GM23248 (cell line): ENCODE measurements around the gene SEMA3C. TPM values are rescaled to one million over a fixed set of nuclear protein-coding genes. Genes with fewer than 3 reads are reported as not detected.

ENCODE experiments used
- DNase-seq: peaks from one replicate; pipeline ENCODE4 v3.0.0-alpha.2; 2015
- H2AFZ ChIP-seq: fragments of 200-600 bp; sonication (generic); 2 replicates; pipeline ENCODE4 v1.6.1; 2016; ENCODE audit warnings: antibody characterized with exemption
- H3F3A ChIP-seq: fragments of 200-600 bp; sonication (generic); 2 replicates; pipeline ENCODE4 v1.6.1; 2016; ENCODE audit warnings: mild to moderate bottlenecking, antibody characterized with exemption, mixed run types; ENCODE audit not compliant: insufficient read depth
- H3K27ac ChIP-seq: fragments of 200-600 bp; sonication (generic); 2 replicates; pipeline ENCODE4 v1.5.1; 2016; ENCODE audit warnings: mild to moderate bottlenecking
- H3K27me3 ChIP-seq: fragments of 200-600 bp; sonication (generic); replicated peaks from 2 replicates; pipeline ENCODE4 v1.6.1; 2016; ENCODE audit warnings: mild to moderate bottlenecking; ENCODE audit not compliant: insufficient read depth
- H3K36me3 ChIP-seq: fragments of 200-600 bp; sonication (generic); 2 replicates; pipeline ENCODE4 v1.6.1; 2016; ENCODE audit warnings: low read depth, mild to moderate bottlenecking
- H3K4me1 ChIP-seq: fragments of 200-600 bp; sonication (generic); 2 replicates; pipeline ENCODE4 v1.6.1; 2016; ENCODE audit warnings: mild to moderate bottlenecking; ENCODE audit not compliant: insufficient read depth
- H3K4me2 ChIP-seq: fragments of 200-600 bp; sonication (generic); one replicate; pipeline ENCODE4 v1.6.1; 2016; ENCODE audit warnings: mild to moderate bottlenecking; ENCODE audit not compliant: unreplicated experiment
- H3K4me3 ChIP-seq: fragments of 200-600 bp; sonication (generic); 2 replicates; pipeline ENCODE4 v1.5.1; 2016; ENCODE audit warnings: mild to moderate bottlenecking
- H3K79me2 ChIP-seq: fragments of 200-600 bp; sonication (generic); 2 replicates; pipeline ENCODE4 v1.6.1; 2016; ENCODE audit warnings: mild to moderate bottlenecking; ENCODE audit not compliant: insufficient read depth
- H3K9ac ChIP-seq: fragments of 200-600 bp; sonication (generic); 2 replicates; pipeline ENCODE4 v1.6.1; 2016; ENCODE audit warnings: mild to moderate bottlenecking
- H3K9me2 ChIP-seq: fragments of 200-600 bp; sonication (generic); 2 replicates; pipeline ENCODE4 v1.6.1; 2016; ENCODE audit warnings: mixed run types, mild to moderate bottlenecking, moderate library complexity; ENCODE audit not compliant: insufficient read depth
- H3K9me3 ChIP-seq: fragments of 200-600 bp; sonication (generic); one replicate; pipeline ENCODE4 v1.6.1; 2017; ENCODE audit warnings: low read depth
- H4K20me1 ChIP-seq: fragments of 200-600 bp; sonication (generic); 2 replicates; pipeline ENCODE4 v1.6.0; 2016; ENCODE audit not compliant: insufficient read depth
- EZH2 ChIP-seq: fragments of 200-600 bp; sonication (generic); IDR thresholded peaks from 2 replicates; pipeline ENCODE4 v1.6.1; 2018; ENCODE audit warnings: antibody characterized with exemption, mild to moderate bottlenecking; ENCODE audit not compliant: insufficient read depth, poor library complexity, severe bottlenecking
- EZH2phosphoT487 ChIP-seq: fragments of 200-600 bp; sonication (generic); IDR thresholded peaks from 2 replicates; pipeline ENCODE4 v1.6.1; 2018; ENCODE audit warnings: antibody characterized with exemption, moderate library complexity, mild to moderate bottlenecking, low read depth; ENCODE audit not compliant: insufficient read depth
- WGBS, 2 experiments: methylation state at CpG; one replicate each; pipeline ENCODE4 v1.1.6; 2015 to 2017; ENCODE audit warnings: low lambda C conversion rate in 2 of 2, low coverage in 1 of 2; ENCODE audit errors: missing lambda C conversion rate in 2 of 2; 5-methylcytosine and 5-hydroxymethylcytosine counted together
- in situ Hi-C: fragments of 300-500 bp; cut with MboI; formaldehyde crosslinking; loops from 2 replicates; pipeline ENCODE4 v1.15.0; 2020
- polyA plus RNA-seq: library from polyadenylated mRNA; unstranded; fragments of >200 nt; fragmentation: Nextera tagmentation; extraction: Ambion mirVana; gene quantifications from 2 replicates; pipeline ENCODE4 v1.2.1, GENCODE V29; 2016
- total RNA-seq: library from RNA; depleted of rRNA; stranded (reverse); fragments of >200 nt; shearing (Covaris generic); gene quantifications from 2 replicates; pipeline ENCODE4 v1.2.3, GENCODE V29; 2014

The SEMA3C gene
- total and polyA plus RNA-seq, 2 experiments from 2014 or later: 316 to 612 TPM

DNA sequence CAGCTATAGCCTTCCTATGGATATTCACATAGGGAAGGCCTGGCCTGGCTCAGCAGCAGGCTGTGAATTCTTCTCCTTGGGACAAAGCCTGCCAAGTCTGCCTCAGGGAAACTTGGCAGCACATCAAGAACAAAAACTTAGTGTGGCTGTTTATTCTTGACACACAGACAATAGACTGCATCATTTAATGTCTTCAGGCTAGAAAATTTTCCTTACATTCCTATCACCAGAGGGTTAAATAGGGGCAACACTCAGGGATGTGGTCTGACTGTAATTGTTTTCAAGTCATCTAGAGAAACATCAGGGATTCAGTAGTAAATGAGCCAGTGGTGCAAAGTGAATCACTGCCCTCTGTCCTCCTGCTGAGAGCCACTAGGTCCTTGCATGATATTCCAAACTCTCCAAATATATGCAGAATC, 137.3 kb downstream of the SEMA3C start:
- Histone ChIP-seq H3K9me3 (no peaks in the 10 kb centered on the region), H3K9ac (peak overlapping the region; percentile 20; the same call in 1 of the 2 replicates), H3K79me2 (peaks cover 47% of the 10 kb centered on the region), H4K20me1 (no peaks in the 10 kb centered on the region), H3K9me2 (no peaks in the 10 kb centered on the region), H3K4me3 (no peak overlapping the region), H3K4me1 (peaks cover 72% of the 10 kb centered on the region), H3K36me3 (peaks cover 56% of the 10 kb centered on the region), H3K27me3 (no peaks in the 10 kb centered on the region), H3K4me2 (peak overlapping the region; percentile 31), H3K27ac (peak overlapping the region; percentile 63), H2AFZ (no peak overlapping the region), H3F3A (peaks cover 76% of the 10 kb centered on the region)
- TF ChIP-seq EZH2phosphoT487 (no peak), EZH2 (no peak)
- in situ Hi-C loops: no loop called here
- DNase-seq: peak; percentile 81

DNA sequence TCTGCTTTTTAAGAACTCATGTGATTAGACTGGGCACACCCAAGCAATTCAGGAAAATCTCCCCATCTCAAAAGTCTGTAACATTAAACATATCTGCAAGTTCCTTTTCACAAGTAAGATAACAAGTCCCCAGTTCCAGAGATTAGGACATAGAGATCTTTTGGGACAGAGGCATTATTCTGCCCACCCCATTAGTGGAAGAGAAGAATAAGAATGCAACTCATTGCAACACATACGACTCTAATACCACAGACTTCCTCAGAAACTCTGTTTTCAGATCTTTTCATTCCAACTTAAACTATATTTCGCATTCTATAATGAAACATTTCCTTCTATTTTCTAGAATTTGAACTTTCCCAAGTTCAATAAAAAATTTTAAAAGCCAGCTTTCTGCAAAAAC, 137.7 kb downstream of the SEMA3C start:
- Histone ChIP-seq H3K9me2 (no peaks in the 10 kb centered on the region), H3K4me2 (peak overlapping the region; percentile 29), H3K9ac (peak overlapping the region; percentile 20; the same call in 1 of the 2 replicates), H3K4me3 (no peak overlapping the region), H3K4me1 (peaks cover 67% of the 10 kb centered on the region), H3F3A (peaks cover 72% of the 10 kb centered on the region), H2AFZ (no peak overlapping the region), H3K36me3 (peaks cover 56% of the 10 kb centered on the region), H3K9me3 (no peaks in the 10 kb centered on the region), H3K27me3 (no peaks in the 10 kb centered on the region), H3K79me2 (peaks cover 51% of the 10 kb centered on the region), H3K27ac (peak overlapping the region; percentile 63), H4K20me1 (no peaks in the 10 kb centered on the region)
- peak; percentile 30 for DNase-seq
- in situ Hi-C loops: no loop called here
- WGBS, 2 experiments: 63 to 65% methylated on average over 2 of the region's 2 CpGs
- TF ChIP-seq EZH2phosphoT487 (no peak), EZH2 (no peak)

DNA sequence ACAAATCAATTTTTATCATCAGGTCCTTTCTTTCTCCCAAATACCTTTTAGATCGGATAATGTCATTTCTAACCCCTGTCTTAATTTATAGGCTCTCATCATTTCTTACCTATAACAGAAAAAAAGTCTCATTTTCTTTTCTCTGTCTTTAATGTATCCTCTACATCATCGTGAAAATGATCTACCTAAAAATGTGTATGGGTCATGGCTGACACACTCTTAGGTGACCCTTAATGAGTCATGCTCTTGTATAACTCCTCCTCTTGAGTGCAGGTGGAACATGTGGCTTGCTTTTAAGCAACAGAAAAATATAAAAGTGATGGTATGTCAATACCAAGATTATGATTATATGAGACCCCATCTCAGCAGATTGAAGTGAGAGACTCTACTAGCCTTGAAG, 139.4 kb downstream of the SEMA3C start:
- no peaks in the 10 kb centered on the region for H3K9me3 ChIP-seq
- no peak for TF ChIP-seq EZH2
- TF ChIP-seq EZH2phosphoT487: no peak

DNA sequence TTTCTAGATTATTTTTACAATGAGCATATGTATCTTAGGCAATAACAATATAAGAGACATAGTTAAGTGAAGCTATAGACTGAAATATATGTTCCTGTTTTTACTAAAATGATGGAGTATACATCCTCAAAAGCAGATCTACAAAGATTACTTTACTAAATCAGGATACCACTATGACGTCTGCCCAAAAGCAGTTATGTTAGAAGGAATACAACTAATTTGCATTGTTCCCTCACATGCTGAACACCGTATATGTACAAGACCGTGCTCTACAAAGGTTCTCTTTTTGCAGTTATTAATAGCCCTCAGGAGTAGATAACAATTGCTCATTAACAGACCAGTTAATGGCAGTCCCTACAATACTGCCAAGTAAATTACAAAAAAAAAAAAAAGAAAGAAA, 143.0 kb downstream of the SEMA3C start:
- no peaks in the 10 kb centered on the region for H3K27me3 ChIP-seq
- no peak overlapping the region for H3K9ac ChIP-seq
- peaks cover 79% of the 10 kb centered on the region for H3K36me3 ChIP-seq
- in situ Hi-C loops: no loop called here
- 95 to 97% methylated on average over 3 of the region's 3 CpGs for WGBS, 2 experiments
- no peak overlapping the region for H2AFZ ChIP-seq
- no peaks in the 10 kb centered on the region for H3K9me2 ChIP-seq
- no peaks in the 10 kb centered on the region for H4K20me1 ChIP-seq
- no peak overlapping the region for H3K4me3 ChIP-seq
- H3K4me1 ChIP-seq: peaks cover 36% of the 10 kb centered on the region
- H3K9me3 ChIP-seq: no peaks in the 10 kb centered on the region
- TF ChIP-seq EZH2phosphoT487 (no peak), EZH2 (no peak)
- DNase-seq: no peak
- no peak overlapping the region for H3K27ac ChIP-seq
- H3K79me2 ChIP-seq: peaks cover 56% of the 10 kb centered on the region
- H3F3A ChIP-seq: peaks cover 49% of the 10 kb centered on the region
- H3K4me2 ChIP-seq: no peak overlapping the region

More for the DNA sequence above, 139.4 kb downstream of the SEMA3C start:
- H2AFZ ChIP-seq: no peak overlapping the region
- 93 to 98% methylated on average over 2 of the region's 2 CpGs for WGBS, 2 experiments
- no peak overlapping the region for H3K9ac ChIP-seq
- H3K9me2 ChIP-seq: no peaks in the 10 kb centered on the region
- no peak overlapping the region for H3K4me2 ChIP-seq
- peaks cover 63% of the 10 kb centered on the region for H3K36me3 ChIP-seq
- H3K4me1 ChIP-seq: peaks cover 63% of the 10 kb centered on the region
- no peaks in the 10 kb centered on the region for H3K27me3 ChIP-seq
- DNase-seq: no peak
- H3K79me2 ChIP-seq: peaks cover 56% of the 10 kb centered on the region
- in situ Hi-C loops: no loop called here
- no peaks in the 10 kb centered on the region for H4K20me1 ChIP-seq
- peaks cover 63% of the 10 kb centered on the region for H3F3A ChIP-seq
- no peak overlapping the region for H3K27ac ChIP-seq
- H3K4me3 ChIP-seq: no peak overlapping the region

DNA sequence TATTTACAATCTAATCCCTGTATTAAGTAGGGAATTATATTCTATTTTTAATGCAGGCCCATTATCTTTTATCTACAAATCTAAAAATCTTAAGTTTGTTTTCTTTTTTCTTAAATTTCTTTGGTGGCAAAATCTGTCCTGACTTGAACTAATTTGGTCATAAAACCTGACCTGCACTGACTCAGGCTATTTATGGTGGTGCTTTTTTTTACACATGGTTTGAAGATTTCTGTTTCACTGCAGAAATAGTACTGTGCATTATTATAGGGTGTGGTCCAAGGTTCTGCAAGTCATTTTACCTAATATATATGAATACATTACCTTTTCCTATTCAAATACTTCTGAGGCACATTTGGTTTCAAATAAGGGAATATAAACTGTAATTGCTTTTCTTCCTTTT, 143.4 kb downstream of the SEMA3C start:
- H3K4me1 ChIP-seq: peaks cover 36% of the 10 kb centered on the region

More for the DNA sequence above, 143.4 kb downstream of the SEMA3C start:
- Histone ChIP-seq H3F3A (peaks cover 49% of the 10 kb centered on the region), H3K27me3 (no peaks in the 10 kb centered on the region), H3K36me3 (peaks cover 83% of the 10 kb centered on the region), H3K79me2 (peaks cover 57% of the 10 kb centered on the region), H3K9me3 (no peaks in the 10 kb centered on the region), H4K20me1 (no peaks in the 10 kb centered on the region), H3K4me2 (no peak overlapping the region), H3K9ac (no peak overlapping the region), H3K27ac (no peak overlapping the region), H3K4me3 (no peak overlapping the region), H2AFZ (no peak overlapping the region), H3K9me2 (no peaks in the 10 kb centered on the region)
- DNase-seq: peak; percentile 30
- in situ Hi-C loops: no loop called here
- TF ChIP-seq EZH2 (no peak), EZH2phosphoT487 (no peak)
